CD4-positive, alpha-beta T cell treated with Interleukin-12 subunit alpha and Interleukin-12 subunit beta, for 1 hour (primary cell): ENCODE data around the gene PLCD1.
"Not testable (repeated sequence)": the region's sequence is repeated elsewhere in the genome, so short reads cannot be mapped to it uniquely, and the experiment has no call there.

Source experiments
- DNase-seq: peaks from one replicate; pipeline ENCODE4 v3.0.0-alpha.2; 2020

The PLCD1 gene

GRCh38 chr3:37984051-37984450 is 45.4 kb downstream of the PLCD1 start:
- DNase-seq, result no peak

DNA sequence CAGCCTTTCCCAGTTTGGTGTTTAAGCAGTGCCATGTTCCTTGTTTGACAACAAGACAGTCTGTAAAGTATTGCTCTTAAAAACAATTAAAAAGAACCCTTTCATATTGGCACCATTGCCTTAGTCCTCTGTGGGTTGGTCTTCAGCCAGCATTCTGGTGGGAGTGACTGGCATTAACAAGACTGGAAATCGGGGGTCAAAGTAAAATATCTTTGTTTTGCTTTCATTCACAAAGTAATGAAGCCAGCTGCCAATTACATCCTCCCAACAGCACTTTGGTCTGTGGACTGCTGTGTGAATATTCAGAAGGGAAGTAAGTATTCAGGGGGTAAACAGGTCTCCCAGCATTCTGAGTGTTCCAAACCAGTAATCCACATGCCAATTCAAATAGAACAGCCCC is 47.1 kb downstream of the PLCD1 start:
- DNase-seq, result no peak

- DNase-seq, result no peak
Measured at GRCh38 chr3:37981348-37981664, 48.1 kb downstream of the PLCD1 start.

GRCh38 chr3:37980462-37981347 is 48.7 kb downstream of the PLCD1 start:
- DNase-seq, result no peak

- no peak for DNase-seq
Measured at GRCh38 chr3:37979541-37980461, 49.6 kb downstream of the PLCD1 start.

GRCh38 chr3:37974121-37975083 is 55.0 kb downstream of the PLCD1 start:
- DNase-seq, result peak; percentile 77

- no peak for DNase-seq
Measured at GRCh38 chr3:37973246-37974054, 56.0 kb downstream of the PLCD1 start.

DNA sequence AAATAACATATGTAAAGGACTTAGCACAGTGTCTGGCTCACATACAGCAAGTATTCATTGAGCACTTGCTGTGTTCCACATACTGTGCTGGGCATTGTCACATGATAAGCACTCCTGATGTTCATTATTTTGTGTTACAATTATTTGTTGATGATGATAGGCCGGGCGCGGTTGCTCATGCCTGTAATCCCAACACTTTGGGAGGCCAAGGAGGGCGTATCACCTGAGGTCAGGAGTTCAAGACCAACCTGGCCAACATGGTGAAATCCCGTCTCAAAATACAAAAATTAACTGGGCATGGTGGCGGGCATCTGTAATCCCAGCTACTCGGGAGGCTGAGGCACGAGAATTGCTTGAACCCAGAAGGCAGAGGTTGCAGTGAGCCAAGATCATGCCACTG is 57.4 kb downstream of the PLCD1 start:
- DNase-seq, result not testable (repeated sequence)

GRCh38 chr3:37971467-37971866 is 58.0 kb downstream of the PLCD1 start:
- DNase-seq, result no peak

GRCh38 chr3:37970802-37971201 is 58.6 kb downstream of the PLCD1 start:
- no peak for DNase-seq

- no peak for DNase-seq
Measured at GRCh38 chr3:37969596-37970100, 59.8 kb downstream of the PLCD1 start.

- DNase-seq, result no peak
Measured at GRCh38 chr3:37968813-37969595, 60.4 kb downstream of the PLCD1 start.

- DNase-seq, result no peak
Measured at GRCh38 chr3:37968199-37968598, 61.2 kb downstream of the PLCD1 start.

GRCh38 chr3:37967260-37967881 is 62.1 kb downstream of the PLCD1 start:
- DNase-seq, result peak; percentile 59

DNA sequence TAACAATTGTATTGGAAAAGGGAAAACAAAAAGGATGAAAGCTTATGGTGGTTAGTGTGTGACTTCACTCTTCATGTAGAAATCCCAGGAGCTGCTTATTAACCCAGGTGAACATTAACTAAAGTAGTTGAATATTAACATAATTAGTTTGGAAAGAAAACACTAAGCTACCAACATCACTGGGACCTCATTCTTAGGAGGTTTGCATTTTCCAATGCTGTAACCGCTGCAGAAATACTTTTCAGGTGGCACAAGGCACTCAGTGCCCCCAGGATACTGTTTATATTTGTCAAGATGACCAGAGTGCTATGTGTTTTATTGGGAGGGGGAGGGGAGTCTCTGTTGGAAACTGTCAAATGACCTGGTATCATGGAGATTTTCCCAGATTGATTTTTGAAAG is 64.7 kb downstream of the PLCD1 start:
- DNase-seq, result no peak

GRCh38 chr3:37964146-37964545 is 65.3 kb downstream of the PLCD1 start:
- no peak for DNase-seq

DNA sequence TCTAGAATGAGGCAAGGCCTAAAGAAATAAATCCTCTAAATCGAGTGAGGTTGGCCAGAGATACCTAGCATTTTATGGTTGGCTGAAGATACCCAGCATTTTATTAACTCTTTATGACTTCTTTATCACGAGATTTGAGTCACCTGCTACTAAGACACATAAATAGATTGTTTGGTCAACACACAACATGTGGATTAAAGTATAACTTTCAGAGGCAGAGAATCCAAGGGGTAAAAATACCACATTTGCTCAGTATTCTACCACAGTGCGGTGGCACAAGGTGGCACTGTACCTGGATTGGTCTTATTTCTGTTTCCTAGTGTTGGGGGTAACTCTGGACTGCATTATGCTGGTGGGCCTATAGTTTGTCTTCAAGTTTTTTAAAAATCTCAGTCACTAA is 65.8 kb downstream of the PLCD1 start:
- no peak for DNase-seq

DNA sequence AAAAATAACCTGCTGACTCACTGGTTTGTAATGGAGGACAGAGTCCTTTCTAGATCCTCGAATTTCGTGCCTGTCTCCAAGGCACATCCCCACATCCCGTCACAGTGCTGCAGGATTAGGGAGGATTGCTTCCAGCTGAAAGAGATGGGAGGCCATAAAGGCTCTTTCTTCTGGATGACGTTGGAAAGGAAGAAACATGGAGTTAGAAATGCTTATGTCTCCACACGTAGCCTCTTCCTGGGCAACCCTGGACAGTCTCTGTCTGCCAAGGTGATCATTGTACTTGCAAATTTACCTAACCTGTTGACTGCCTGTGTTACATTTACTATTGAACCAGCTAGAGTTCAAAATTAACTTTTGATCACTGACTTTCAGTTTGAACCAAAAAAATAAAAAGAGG is 66.4 kb downstream of the PLCD1 start:
- DNase-seq, result no peak

GRCh38 chr3:37961622-37962431 is 67.6 kb downstream of the PLCD1 start:
- DNase-seq, result no peak
